Embryonic facial prominence (tissue), 1 donor: ENCODE measurements around the gene MGAT4C.
"Not testable (repeated sequence)": the region's sequence is repeated elsewhere in the genome, so short reads cannot be mapped to it uniquely, and the experiment has no call there.

Experiments
- DNase-seq: peaks from one replicate; pipeline ENCODE4 v3.0.0-alpha.2; 2016; ENCODE audit errors: extremely low spot score

MGAT4C gene

GRCh38 chr12:86256163-86256562 lies at the start of gene MGAT4C:
Gene MGAT4C (minus strand): TSS chr12:86256391.
- no peak for DNase-seq

- DNase-seq, result not testable (repeated sequence)
Observed at GRCh38 chr12:86296396-86296795, 40.2 kb upstream of the MGAT4C start.

DNA sequence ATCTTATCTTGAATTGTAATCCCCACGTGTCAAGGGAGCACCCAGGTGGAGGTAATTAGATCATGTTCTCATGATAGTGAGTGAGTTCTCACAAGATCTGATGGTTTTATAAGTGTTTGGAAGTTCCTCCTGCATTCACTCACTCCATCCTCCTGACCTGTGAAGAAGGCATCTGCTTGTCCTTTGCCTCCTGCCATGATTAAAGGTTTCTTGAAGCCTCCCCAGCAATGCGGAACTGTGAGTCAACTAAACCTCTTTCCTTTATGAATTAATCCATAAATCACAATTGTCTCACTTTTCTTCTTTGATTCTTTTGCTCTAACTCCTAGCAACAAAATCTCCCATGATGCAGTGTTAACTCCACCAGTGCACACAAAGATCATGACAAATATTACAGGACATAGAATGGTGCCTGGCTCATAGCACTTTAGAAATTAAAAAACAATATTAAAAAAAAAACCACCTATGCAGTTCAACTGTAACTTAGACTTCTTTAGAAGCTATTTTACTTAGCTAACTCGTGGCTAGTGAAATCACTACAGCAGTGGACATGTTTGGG lies 37.6 kb upstream of the MGAT4C start:
- DNase-seq, result no peak

GRCh38 chr12:86292480-86292879 lies 36.3 kb upstream of the MGAT4C start:
- no peak for DNase-seq

- DNase-seq, result no peak
Observed at GRCh38 chr12:86290615-86291014, 34.4 kb upstream of the MGAT4C start.

- no peak for DNase-seq
Observed at GRCh38 chr12:86286119-86286518, 29.9 kb upstream of the MGAT4C start.

DNA sequence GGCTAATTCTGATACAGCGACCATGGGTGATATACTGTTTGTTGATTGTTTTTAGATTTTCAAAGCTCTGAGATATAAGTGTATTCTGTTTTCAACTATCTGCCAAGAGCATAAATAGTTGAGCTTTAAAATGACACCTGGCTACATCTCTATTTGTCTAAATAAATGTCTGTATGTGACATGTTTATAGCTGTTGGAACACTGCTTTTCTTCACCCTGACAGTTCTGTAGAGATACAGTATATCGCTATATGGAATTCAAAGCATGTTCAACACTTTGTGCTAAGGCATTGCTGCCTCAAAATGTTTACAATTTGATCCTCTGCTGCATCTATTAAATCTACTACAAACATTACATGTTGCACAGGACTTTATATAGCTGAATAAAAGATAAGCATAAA lies 27.4 kb upstream of the MGAT4C start:
- no peak for DNase-seq

DNA sequence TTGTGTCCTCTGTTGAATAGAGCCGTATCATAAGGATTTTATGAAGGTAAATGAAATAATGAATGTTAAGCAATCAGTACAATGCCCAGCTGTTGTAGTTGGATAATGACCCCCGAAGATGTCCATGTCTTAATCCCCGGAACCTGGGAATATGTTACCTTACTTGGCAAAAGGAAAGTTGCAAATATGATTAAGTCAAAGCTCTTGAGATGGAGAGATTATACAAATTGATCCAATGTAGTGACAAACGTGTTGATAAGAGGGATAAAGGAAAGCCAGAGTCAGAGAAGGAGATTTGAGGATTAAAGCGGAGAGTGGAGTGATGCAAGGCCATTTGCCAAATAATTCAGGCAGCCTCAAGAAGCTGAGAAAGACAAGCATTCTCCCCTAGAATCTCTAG lies 19.2 kb upstream of the MGAT4C start:
- DNase-seq, result no peak

GRCh38 chr12:86265329-86265695 lies 9.1 kb upstream of the MGAT4C start:
- no peak for DNase-seq

DNA sequence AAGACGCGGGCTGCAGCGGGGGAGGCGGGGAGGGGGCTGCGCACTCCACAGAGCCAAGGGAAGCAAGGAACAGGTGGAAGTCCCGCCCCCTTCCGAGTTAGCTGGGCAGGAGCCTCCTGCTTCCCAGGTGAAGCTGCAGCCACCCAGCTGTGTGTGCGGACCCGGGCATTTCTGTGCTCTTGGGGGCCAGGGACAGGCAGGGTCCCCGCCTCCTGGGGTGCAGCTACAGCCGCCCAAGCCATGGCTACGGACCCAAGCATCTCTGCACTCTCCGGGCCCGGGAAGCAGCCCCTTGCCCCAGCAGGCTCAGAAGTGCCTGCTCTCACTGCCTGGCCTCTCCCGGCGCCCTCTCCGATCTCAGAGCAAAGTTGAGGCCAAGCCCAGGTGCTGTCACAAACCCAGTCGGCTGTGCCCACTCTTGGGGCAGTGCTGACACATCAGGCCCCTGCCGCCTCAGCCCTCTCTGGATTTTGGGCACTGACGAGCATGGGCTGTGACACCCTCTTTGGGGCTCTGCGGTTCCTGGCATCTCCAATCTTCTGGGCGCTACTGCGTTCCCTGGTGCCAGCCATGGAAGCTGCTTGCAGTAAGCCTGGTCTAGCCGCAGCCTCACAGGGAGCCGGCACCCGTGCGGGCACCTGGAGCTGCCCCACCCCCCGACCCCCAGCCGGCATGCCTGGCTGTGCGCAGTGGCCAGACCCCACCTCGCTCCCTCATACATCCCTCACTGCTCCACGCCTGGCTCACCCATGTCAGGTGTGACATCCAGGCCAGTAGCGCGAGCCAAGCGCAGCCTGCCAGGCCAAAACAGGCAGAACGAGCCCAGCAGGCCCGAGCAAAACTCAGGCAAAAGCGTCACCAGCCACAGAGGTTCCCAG lies 8.5 kb upstream of the MGAT4C start:
- no peak for DNase-seq

- DNase-seq, result no peak
Observed at GRCh38 chr12:86261578-86261977, 5.4 kb upstream of the MGAT4C start.

DNA sequence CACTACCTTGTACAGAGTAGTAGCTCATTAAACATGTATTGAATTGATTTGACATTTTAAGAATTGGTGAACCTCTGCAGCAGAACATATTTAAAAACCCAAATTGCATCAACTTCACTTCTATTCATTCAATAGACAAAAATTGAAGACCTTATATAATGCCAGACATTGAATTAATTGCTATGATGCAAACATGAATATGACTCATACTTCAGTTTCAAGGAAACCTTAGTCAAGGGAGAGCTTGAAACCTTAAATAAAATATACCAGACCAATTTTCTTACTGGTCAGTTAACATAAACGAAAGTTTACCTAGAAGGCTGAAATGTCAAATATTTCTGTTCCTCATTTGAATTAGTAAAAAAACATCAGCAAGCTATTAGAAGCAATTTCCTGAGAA lies 5.0 kb upstream of the MGAT4C start:
- DNase-seq, result no peak

DNA sequence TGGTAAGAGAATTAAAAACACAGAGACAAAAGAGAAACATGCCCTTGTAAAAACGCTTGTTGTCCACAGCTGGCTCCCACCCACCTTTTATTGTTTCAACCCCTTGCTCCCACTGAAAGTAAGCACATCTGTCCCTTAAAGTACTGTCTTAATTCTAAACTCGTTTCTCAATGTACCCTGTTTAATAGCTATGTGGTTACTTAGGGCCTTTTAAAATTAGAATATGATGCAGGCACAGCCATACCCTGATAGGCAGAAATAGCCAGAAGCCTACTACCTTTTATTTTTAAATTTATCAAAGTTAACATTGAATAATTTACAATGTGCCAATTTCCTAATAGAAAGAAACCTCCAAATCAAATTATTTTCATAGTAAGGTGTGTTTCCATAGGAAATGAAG lies 4.0 kb upstream of the MGAT4C start:
- no peak for DNase-seq

- DNase-seq, result no peak
Observed at GRCh38 chr12:86257134-86257533, 943 bp upstream of the MGAT4C start.

- DNase-seq, result no peak
Observed at GRCh38 chr12:86254399-86255107, 1.6 kb downstream of the MGAT4C start.

GRCh38 chr12:86249851-86250250 lies 6.3 kb downstream of the MGAT4C start:
- no peak for DNase-seq

- no peak for DNase-seq
Observed at GRCh38 chr12:86249276-86249675, 6.9 kb downstream of the MGAT4C start.

GRCh38 chr12:86247871-86248270 lies 8.3 kb downstream of the MGAT4C start:
- DNase-seq, result no peak

GRCh38 chr12:86241600-86241999 lies 14.6 kb downstream of the MGAT4C start:
- no peak for DNase-seq

DNA sequence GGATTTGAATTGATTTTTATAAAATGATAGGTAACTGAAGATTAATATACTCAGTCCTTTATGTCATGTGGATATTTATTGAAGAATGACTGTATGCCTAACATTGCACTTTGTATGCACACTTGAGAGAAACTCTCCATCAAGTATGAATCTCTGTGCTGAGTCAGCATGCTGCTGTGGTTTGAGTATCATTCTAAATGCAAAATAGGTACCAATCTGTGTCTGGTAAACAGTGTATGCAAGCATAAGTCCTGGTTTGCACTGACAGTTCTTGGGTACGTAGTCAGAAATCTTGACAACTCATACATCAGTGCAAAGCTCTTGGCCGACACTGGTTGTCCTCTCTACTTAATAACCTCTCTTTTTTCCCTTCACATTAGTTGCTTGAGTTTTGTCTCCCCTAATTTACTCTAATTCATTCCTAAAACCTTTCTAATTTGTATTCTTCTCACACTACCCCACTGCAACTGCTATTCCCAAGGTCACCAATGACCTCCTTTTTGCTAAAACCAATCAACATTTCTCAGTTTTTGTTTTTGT lies 21.8 kb downstream of the MGAT4C start:
- no peak for DNase-seq

- no peak for DNase-seq
Observed at GRCh38 chr12:86233126-86233525, 23.1 kb downstream of the MGAT4C start.

- DNase-seq, result no peak
Observed at GRCh38 chr12:86230516-86231146, 25.6 kb downstream of the MGAT4C start.
